GM18507 (cell line): ENCODE measurements around the gene SSTR5.

Experiments
- DNase-seq: peaks from one replicate; pipeline ENCODE4 v3.0.0; 2011; ENCODE audit warnings: low read depth; ENCODE audit not compliant: insufficient read length; ENCODE audit errors: extremely low spot score
- FAIRE-seq: peaks from 2 replicates; lab custom pipeline; 2011; peaks lifted over from hg19 to GRCh38; lab: Jason Lieb, UNC

SSTR5 gene

DNA sequence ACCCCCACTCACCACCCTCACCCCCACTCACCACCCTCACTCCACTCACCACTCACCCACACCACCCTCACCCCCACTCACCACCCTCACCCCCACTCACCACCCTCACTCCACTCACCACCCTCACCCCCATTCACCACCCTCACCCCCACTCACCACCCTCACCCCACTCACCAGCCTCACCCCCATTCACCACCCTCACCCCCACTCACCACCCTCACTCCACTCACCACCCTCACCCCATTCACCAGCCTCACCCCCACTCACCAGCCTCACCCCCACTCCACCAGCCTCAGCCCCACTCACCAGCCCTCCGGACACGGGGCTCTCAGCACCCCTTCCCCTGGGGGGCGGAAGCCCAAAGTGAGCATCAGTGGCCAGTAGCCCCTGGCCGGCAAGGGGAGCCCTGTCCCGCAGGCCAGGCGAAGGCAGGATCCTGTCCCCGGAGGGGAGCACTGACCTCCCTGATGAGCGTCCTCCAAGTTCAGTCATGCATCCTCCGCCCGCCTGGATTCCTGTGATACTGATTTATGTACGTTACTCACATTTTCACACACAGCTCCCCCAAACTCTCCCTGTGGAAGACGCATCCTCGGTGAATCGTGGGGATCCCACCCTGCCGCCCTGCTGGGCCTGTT lies 41.5 kb downstream of the SSTR5 start:
- FAIRE-seq: no peak
- DNase-seq: no peak

- FAIRE-seq: no peak
- DNase-seq: no peak
These were observed 44.1 kb downstream of the SSTR5 start for GRCh38 chr16:1116693-1117077.

DNA sequence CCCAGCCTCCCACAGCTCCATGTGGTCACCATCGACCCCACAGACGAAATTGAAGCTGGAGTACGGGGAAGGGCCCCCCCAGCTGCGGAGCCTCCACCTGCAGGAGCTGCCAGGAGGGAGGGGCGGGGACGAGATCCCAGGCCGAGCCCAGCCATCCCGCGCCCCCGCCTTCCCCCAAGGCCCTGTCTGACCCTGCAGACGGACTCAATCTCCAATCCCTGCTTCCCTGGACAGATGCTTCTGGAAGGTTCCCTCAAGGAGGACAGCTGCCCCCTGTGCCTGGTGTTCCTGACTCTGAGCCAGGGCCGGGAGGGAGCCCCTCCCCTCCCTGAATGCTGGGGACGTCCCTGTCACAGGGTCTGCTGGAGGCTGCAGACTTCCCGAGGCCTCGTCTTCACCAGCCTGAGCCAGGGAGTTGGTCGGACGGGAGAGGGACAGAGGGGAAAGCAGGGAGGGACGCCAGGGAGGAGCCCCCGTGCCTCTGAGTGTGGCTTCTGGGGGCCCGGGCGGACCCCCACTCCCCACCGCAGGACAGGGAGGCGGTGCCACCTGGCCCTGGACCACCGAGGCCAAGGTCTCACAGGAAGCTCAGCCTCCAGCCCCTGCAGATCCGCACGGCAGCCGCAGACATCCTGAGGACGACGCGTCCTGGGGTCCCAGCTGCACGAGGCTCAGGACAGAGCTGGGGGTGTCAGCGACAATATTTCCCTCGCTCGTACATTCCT lies 44.8 kb downstream of the SSTR5 start:
- DNase-seq (no peak), FAIRE-seq (no peak)

GRCh38 chr16:1117926-1118325 lies 45.4 kb downstream of the SSTR5 start:
- no peak for FAIRE-seq
- DNase-seq: no peak

- FAIRE-seq (no peak), DNase-seq (no peak)
These were observed 46.6 kb downstream of the SSTR5 start for GRCh38 chr16:1119129-1119528.

GRCh38 chr16:1119766-1120576 lies 47.4 kb downstream of the SSTR5 start:
- no peak for DNase-seq
- no peak for FAIRE-seq

- no peak for FAIRE-seq
- no peak for DNase-seq
These were observed 48.0 kb downstream of the SSTR5 start for GRCh38 chr16:1120577-1120941.

- FAIRE-seq (no peak), DNase-seq (no peak)
These were observed 48.5 kb downstream of the SSTR5 start for GRCh38 chr16:1121009-1121408.

GRCh38 chr16:1121601-1122397 lies 49.3 kb downstream of the SSTR5 start:
- DNase-seq: no peak
- no peak for FAIRE-seq

DNA sequence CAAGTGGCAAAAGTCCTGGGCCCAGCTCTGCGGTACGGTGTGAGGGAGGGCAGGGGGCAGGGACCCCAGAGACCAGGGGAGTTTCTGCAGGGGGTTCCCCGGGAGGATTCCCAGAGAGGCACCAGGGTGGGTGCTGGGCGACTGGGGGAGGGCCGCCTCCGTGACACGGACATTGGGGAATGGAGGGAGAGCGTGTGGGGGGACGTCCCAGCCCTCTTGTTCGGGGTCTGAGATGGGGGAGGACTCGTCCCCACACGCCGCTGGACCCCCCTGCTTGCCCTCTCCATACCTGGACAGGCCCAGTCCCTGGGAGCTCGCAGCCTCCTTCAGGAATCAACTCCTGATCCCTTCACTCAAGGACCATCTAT lies 49.8 kb downstream of the SSTR5 start:
- FAIRE-seq (no peak), DNase-seq (no peak)

GRCh38 chr16:1123525-1124230 lies 51.1 kb downstream of the SSTR5 start:
- FAIRE-seq: no peak
- no peak for DNase-seq

GRCh38 chr16:1124291-1124690 lies 51.7 kb downstream of the SSTR5 start:
- no peak for DNase-seq
- FAIRE-seq: no peak

DNA sequence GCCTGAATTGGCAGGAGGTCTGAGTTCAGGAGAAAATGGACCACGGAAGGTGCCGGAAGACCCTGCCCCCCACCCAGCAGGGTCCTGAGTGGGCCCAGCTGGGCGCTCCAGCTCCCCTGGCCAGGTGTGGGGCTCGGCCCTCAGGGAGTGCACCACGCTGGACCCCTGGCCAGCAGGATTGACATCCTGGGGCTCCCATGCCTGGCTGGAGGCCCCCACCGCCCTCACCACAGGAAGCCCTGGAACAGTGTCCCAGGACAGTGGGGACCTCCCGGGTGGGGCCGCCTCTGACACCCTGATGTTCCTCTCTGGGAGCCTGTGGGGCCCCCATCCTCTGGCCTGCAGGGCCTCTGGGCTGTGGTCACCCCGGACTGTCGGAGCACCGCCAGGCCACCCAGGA lies 52.2 kb downstream of the SSTR5 start:
- no peak for FAIRE-seq
- no peak for DNase-seq

GRCh38 chr16:1125471-1125870 lies 52.9 kb downstream of the SSTR5 start:
- FAIRE-seq (no peak), DNase-seq (no peak)

DNA sequence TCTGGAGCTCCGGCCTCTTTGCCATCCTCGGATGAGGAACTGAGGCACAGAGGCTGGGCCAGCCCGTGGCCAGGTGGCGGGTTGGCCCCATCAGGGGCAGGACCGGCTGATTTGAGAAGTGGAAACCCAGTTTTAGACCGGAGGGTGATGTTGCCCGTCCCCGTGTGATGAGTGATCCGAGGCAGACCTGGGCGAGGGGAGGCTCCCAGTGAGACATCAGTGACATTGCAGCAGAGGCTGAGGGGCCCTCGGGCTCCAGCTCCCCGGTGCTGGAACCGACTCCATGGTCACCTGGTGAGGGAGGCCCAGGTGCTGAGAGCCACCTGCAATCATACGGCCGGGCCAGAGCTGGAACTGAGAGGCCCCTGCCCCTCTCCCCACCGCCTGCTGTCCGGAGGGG lies 53.5 kb downstream of the SSTR5 start:
- no peak for DNase-seq
- FAIRE-seq: no peak

DNA sequence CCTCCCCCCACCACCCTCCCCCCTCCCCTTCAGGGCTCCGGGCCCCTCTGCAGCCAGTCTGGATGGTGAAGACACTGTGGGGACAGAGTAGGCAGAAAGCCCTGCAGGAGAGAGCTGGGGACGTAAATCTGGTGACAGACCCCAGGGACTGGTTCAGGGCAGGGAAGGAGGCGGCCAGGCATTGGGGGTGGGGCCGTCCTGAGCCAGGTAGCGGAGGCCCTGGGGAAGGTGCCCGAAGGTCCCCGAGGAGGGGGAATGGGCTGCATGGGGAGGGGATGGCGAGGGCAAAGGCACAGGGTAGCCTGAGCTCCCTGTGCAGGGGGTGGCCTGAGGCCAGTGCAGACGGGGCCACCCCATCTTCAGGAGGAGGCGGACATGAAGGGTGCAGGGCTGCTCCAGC lies 54.0 kb downstream of the SSTR5 start:
- no peak for DNase-seq
- FAIRE-seq: no peak

- no peak for DNase-seq
- no peak for FAIRE-seq
These were observed 54.6 kb downstream of the SSTR5 start for GRCh38 chr16:1127101-1127500.

- no peak for DNase-seq
- no peak for FAIRE-seq
These were observed 55.6 kb downstream of the SSTR5 start for GRCh38 chr16:1127971-1128715.
